K562 (cell line): ENCODE results near the gene ERAS. TPM values are rescaled to one million over a fixed set of nuclear protein-coding genes. Genes with fewer than 3 reads are reported as not detected.

Experiments
- ATAC-seq: fragments of 200-7000 bp; cut with Tn5 transposase; 3 replicates; pipeline ENCODE4 v1.9.1; 2020; ENCODE audit warnings: moderate library complexity
- BruUV-seq: library from RNA; stranded (reverse); fragments of 400-500 nt; replicated peaks from 2 replicates; lab custom pipeline; 2021; lab: Mats Ljungman, UMichigan
- CTCF ChIA-PET: fragments of 300-600 bp; formaldehyde crosslinking; extraction: SDS; loops from one replicate; lab custom pipeline; 2021; ENCODE audit warnings: low intra/inter-chr PET ratio; lab: Yijun Ruan, JAX
- POLR2A ChIA-PET: fragments of 300-600, 350-650 bp; sonication (Branson Sonifier 250); formaldehyde crosslinking; extraction: SDS; loops from one replicate; lab custom pipeline; 2021; ENCODE audit warnings: antibody characterized with exemption, inconsistent platforms; lab: Yijun Ruan, JAX
- DNase-seq, 4 experiments: peaks; one replicate each; pipeline versions ENCODE4 v3.0.0 to v3.0.0-alpha.2; 2011 to 2018; ENCODE audit warnings: low spot score in 3 of 4, mixed read lengths in 3 of 4; ENCODE audit errors: extremely low read depth in 1 of 4
- FAIRE-seq: peaks from 2 replicates; lab custom pipeline; 2011; peaks lifted over from hg19 to GRCh38; lab: Jason Lieb, UNC
- H2AFZ ChIP-seq: 2 replicates; pipeline ENCODE4 v1.6.0; 2011; ENCODE audit warnings: low read depth, low read length, control low read depth, inconsistent platforms
- H3K27ac ChIP-seq: fragments of 200-600 bp; 3 replicates; pipeline ENCODE4 v1.8.0; 2011; ENCODE audit warnings: low read depth, mild to moderate bottlenecking, control low read depth, inconsistent platforms, low read length, moderate library complexity, mixed read lengths; ENCODE audit errors: extremely low read depth
- H3K27me3 ChIP-seq, 2 experiments: fragments of 300-600 bp in 1 of 2; 2 replicates in 1 of 2; 3 replicates in 1 of 2; pipeline versions ENCODE4 v1.6.0 to v1.8.0; 2011; ENCODE audit warnings: inconsistent platforms in 2 of 2, low read length in 2 of 2, mild to moderate bottlenecking in 1 of 2, mixed read lengths in 1 of 2, moderate library complexity in 1 of 2; ENCODE audit not compliant: control insufficient read depth in 2 of 2, insufficient read depth in 2 of 2
- H3K36me3 ChIP-seq: fragments of 300-600 bp; 3 replicates; pipeline ENCODE4 v1.8.0; 2011; ENCODE audit warnings: mild to moderate bottlenecking, low read length, inconsistent platforms; ENCODE audit not compliant: control insufficient read depth, insufficient read depth
- H3K4me1 ChIP-seq, 2 experiments: fragments of 200-600 bp in 1 of 2; replicated peaks in 1 of 2; 2 replicates in 1 of 2; 3 replicates in 1 of 2; pipeline versions ENCODE4 v1.5.1 to v1.8.0; 2011; ENCODE audit warnings: inconsistent platforms in 2 of 2, low read length in 2 of 2, mild to moderate bottlenecking in 1 of 2, mixed read lengths in 1 of 2, moderate library complexity in 1 of 2; ENCODE audit not compliant: control insufficient read depth in 2 of 2, insufficient read depth in 2 of 2
- H3K4me2 ChIP-seq: 2 replicates; pipeline ENCODE4 v1.6.1; 2011; ENCODE audit warnings: low read length, control low read depth, inconsistent platforms, mixed read lengths; ENCODE audit not compliant: insufficient read depth
- H3K4me3 ChIP-seq: fragments of 200-600 bp; sonication (generic), shearing (Covaris generic); 2 replicates; pipeline ENCODE4 v1.5.1; 2016; ENCODE audit warnings: control low read depth, inconsistent platforms
- H3K79me2 ChIP-seq: fragments of 200-600 bp; 3 replicates; pipeline ENCODE4 v1.8.0; 2011; ENCODE audit warnings: low read length, inconsistent platforms; ENCODE audit not compliant: control insufficient read depth, insufficient read depth
- H3K9ac ChIP-seq, 2 experiments: 2 replicates each; pipeline versions ENCODE4 v1.6.0 to v1.6.1; 2011; ENCODE audit warnings: low read depth in 2 of 2, low read length in 2 of 2, control low read depth in 1 of 2, inconsistent platforms in 1 of 2, mild to moderate bottlenecking in 1 of 2, mixed read lengths in 1 of 2; ENCODE audit not compliant: insufficient read depth in 1 of 2
- H3K9me1 ChIP-seq: one replicate; pipeline ENCODE4 v1.6.0; 2011; ENCODE audit warnings: inconsistent platforms, mild to moderate bottlenecking, low read length, moderate library complexity; ENCODE audit not compliant: control insufficient read depth, insufficient read depth
- H3K9me3 ChIP-seq: replicated peaks from 2 replicates; pipeline ENCODE4 v1.5.1; 2011; ENCODE audit warnings: low read depth, low read length, inconsistent platforms; ENCODE audit not compliant: control insufficient read depth, insufficient read depth
- H4K20me1 ChIP-seq: replicated peaks from 2 replicates; pipeline ENCODE4 v1.6.1; 2011; ENCODE audit warnings: low read length, inconsistent platforms, mixed read lengths; ENCODE audit not compliant: control insufficient read depth, insufficient read depth
- CBX2 ChIP-seq: fragments of 200-600 bp; sonication (generic); IDR thresholded peaks from one replicate; pipeline ENCODE4 v1.6.1; 2012; ENCODE audit warnings: mild to moderate bottlenecking, low read length, inconsistent platforms; ENCODE audit not compliant: insufficient read depth, poor library complexity, severe bottlenecking
- E2F3 ChIP-seq: fragments of 250-450 bp; sonication (Bioruptor Pico); IDR thresholded peaks from 2 replicates; pipeline ENCODE4 v1.4.0; 2020; ENCODE audit warnings: mild to moderate bottlenecking
- ELF1 ChIP-seq: fragments of 200-800 bp; sonication (Bioruptor generic); IDR thresholded peaks from 2 replicates; pipeline ENCODE4 v1.6.1; 2016; ENCODE audit warnings: missing genetic modification characterization, missing compliant biosample characterization
- ETV6 ChIP-seq, 3 experiments: fragments of 150-350 bp in 1 of 3; sonication (generic) in 1 of 3; formaldehyde crosslinking in 1 of 3; IDR thresholded peaks; 2 replicates each; pipeline versions ENCODE4 v1.6.1 to v1.8.0; 2014 to 2022; ENCODE audit warnings: borderline replicate concordance in 2 of 3, low read depth in 2 of 3, antibody characterized with exemption in 1 of 3, low read length in 1 of 3, mild to moderate bottlenecking in 1 of 3, missing genetic modification reagents in 1 of 3
- FOXJ2 ChIP-seq: fragments of 200-800 bp; sonication (Bioruptor generic); IDR thresholded peaks from 2 replicates; pipeline ENCODE4 v1.6.1; 2016; ENCODE audit warnings: missing genetic modification characterization, missing compliant biosample characterization
- HDAC3 ChIP-seq: fragments of 450-650 bp; IDR thresholded peaks from 2 replicates; pipeline ENCODE4 v1.6.1; 2018; ENCODE audit warnings: borderline replicate concordance, mild to moderate bottlenecking, moderate library complexity; ENCODE audit not compliant: partially characterized antibody
- MYNN ChIP-seq, 2 experiments: sonication (generic); formaldehyde crosslinking in 1 of 2; IDR thresholded peaks; 2 replicates each; pipeline versions ENCODE4 v1.5.0 to v1.6.1; 2016 to 2020; ENCODE audit warnings: antibody characterized with exemption in 1 of 2, missing genetic modification reagents in 1 of 2
- NFXL1 ChIP-seq: fragments of 450-650 bp; formaldehyde crosslinking; IDR thresholded peaks from 2 replicates; pipeline ENCODE4 v1.4.0; 2021; ENCODE audit warnings: mild to moderate bottlenecking
- SAFB ChIP-seq: fragments of 200-400 bp; formaldehyde crosslinking; IDR thresholded peaks from 2 replicates; pipeline ENCODE4 v1.6.1; 2017; ENCODE audit warnings: low read depth, low read length, borderline replicate concordance
- SMARCA4 ChIP-seq: fragments of 450-650 bp; IDR thresholded peaks from 2 replicates; pipeline ENCODE4 v1.6.1; 2016
- TRIM28 ChIP-seq: fragments of 450-650 bp; IDR thresholded peaks from 2 replicates; pipeline ENCODE4 v1.6.1; 2017
- XRCC5 ChIP-seq: fragments of 200-400 bp; formaldehyde crosslinking; IDR thresholded peaks from 2 replicates; pipeline ENCODE4 v1.6.1; 2017; ENCODE audit warnings: low read depth, mild to moderate bottlenecking, low read length
- ZNF280B ChIP-seq: fragments of 250-450 bp; sonication (Bioruptor Pico); IDR thresholded peaks from 2 replicates; pipeline ENCODE4 v1.5.1; 2021; ENCODE audit warnings: mild to moderate bottlenecking
- ZNF449 ChIP-seq: fragments of 250-450 bp; sonication (Bioruptor Pico); IDR thresholded peaks from 2 replicates; pipeline ENCODE4 v1.8.0; 2022; ENCODE audit warnings: moderate library complexity, mild to moderate bottlenecking, inconsistent platforms
- ZSCAN29 ChIP-seq: fragments of 450-650 bp; IDR thresholded peaks from 2 replicates; pipeline ENCODE4 v1.6.1; 2017
- WGBS: fragments of 100-300 bp; shearing (Covaris generic); methylation state at CpG from one replicate; pipeline ENCODE4 v1.1.6; 2016; ENCODE audit warnings: low coverage, mixed read lengths; ENCODE audit not compliant: insufficient coverage; ENCODE audit errors: missing lambda C conversion rate; 5-methylcytosine and 5-hydroxymethylcytosine counted together
- in situ Hi-C: fragments of 300-500 bp; cut with MboI; formaldehyde crosslinking; loops from 4 replicates; pipeline ENCODE4 v1.15.0; 2018; ENCODE audit warnings: inconsistent platforms, mixed read lengths
- intact Hi-C: fragments of 100-400 bp; cut with micrococcal nuclease; formaldehyde crosslinking; loops from 2 replicates; pipeline ENCODE4 v1.14.2; 2022
- polyA plus RNA-seq, 8 experiments: library from polyadenylated mRNA; depleted of rRNA in 4 of 8; stranded (reverse) in 5 of 8; unstranded in 3 of 8; fragments of >200 nt; fragmentation: Nextera tagmentation in 2 of 8; fragmentation: Illumina TruSeq in 1 of 8; extraction: Ambion mirVana in 2 of 8; extraction: Trizol in 1 of 8; gene quantifications; 2 replicates each; pipeline versions ENCODE4 v1.2.1 to v1.2.3, GENCODE V29; 2011 to 2014; ENCODE audit warnings: inconsistent platforms in 1 of 8, missing spikeins in 1 of 8
- total RNA-seq, 7 experiments: library from RNA; depleted of rRNA in 6 of 7; stranded (reverse); fragments of >200 nt in 6 of 7; fragmentation: Illumina TruSeq in 2 of 7; extraction: Trizol in 2 of 7; gene quantifications; 2 replicates each; pipeline versions ENCODE4 v1.2.1 to v1.2.3, GENCODE V29; 2011 to 2021; ENCODE audit warnings: low replicate concordance in 1 of 7

ERAS gene
- total and polyA plus RNA-seq, 9 of the 15 experiments (the other 6 are each of a cell fraction or from before 2014, with no cell fraction given): 0.07 to 0.12 TPM; not detected in 7

- TF ChIP-seq SAFB: no peak
- no peak for TF ChIP-seq E2F3
- TF ChIP-seq ELF1 (tag): no peak
- no peak for TF ChIP-seq MYNN (IDR thresholded peaks at IDR 0.05)
- no peak for TF ChIP-seq MYNN (CRISPR knock-in tag; IDR thresholded peaks at IDR 0.05)
Observed at GRCh38 chrX:48782216-48782615, 44.1 kb upstream of the ERAS start (continued).

GRCh38 chrX:48782795-48783194 lies 43.5 kb upstream of the ERAS start:
- Histone ChIP-seq H3K9ac (peak overlapping the region; percentile 23 to 43; a peak in 3 of 4 replicates), H3K4me3 (peak overlapping the region; percentile 6; the same call in 1 of the 2 replicates), H3K4me2 (peak overlapping the region; percentile 93), H3K27me3 (no peaks in the 10 kb centered on the region), H3K36me3 (peaks cover 2% of the 10 kb centered on the region; the same call in 1 of the 3 replicates), H3K79me2 (peaks cover 68% of the 10 kb centered on the region), H3K4me1 (peaks cover 48 to 53% of the 10 kb centered on the region in 2 experiments; a peak in 4 of 5 replicates), H3K9me1 (no peaks in the 10 kb centered on the region), H3K9me3 (no peaks in the 10 kb centered on the region), H4K20me1 (no peaks in the 10 kb centered on the region), H2AFZ (peak overlapping the region; percentile 46; the same call in 1 of the 2 replicates), H3K27ac (peak overlapping the region; percentile 75)
- FAIRE-seq: peak; percentile 84
- CTCF ChIA-PET: no interaction called here
- WGBS: 0% methylated on average over 10 of the region's 13 CpGs
- BruUV-seq: no TSS peak
- intact Hi-C loops: no loop called here
- in situ Hi-C loops: no loop called here
- peak; percentile 82 for ATAC-seq
- POLR2A ChIA-PET: interaction anchor here (0.7 to 1.5 kb wide), 2 partner anchors 9 to 11 kb away, joined by 3 to 4 read pairs; no protein-coding TSS in a partner anchor
- DNase-seq: peak; percentile 92 to 96 (median 92)
- TF ChIP-seq FOXJ2 (tag) (no peak), ETV6 (IDR thresholded peaks at IDR 0.05; ENCODE audit: borderline replicate concordance in 1 of 2, low read depth in 2 of 2, low read length in 1 of 2) (0 out of 4 replicates have a peak, but pooled peaks of 1 of the 2 experiments have one; percentile 26), ETV6 (CRISPR knock-in tag; IDR thresholded peaks at IDR 0.05; ENCODE audit: borderline replicate concordance) (no peak), XRCC5 (0 out of 2 replicates have a peak, but pooled peaks have one; percentile 88), CBX2 (no peak), TRIM28 (no peak; the same call in 1 of the 2 replicates), SMARCA4 (peak; percentile 96), ZSCAN29 (no peak), ZNF449 (no peak), ZNF280B (CRISPR knock-in tag) (no peak), HDAC3 (no peak), NFXL1 (CRISPR knock-in tag) (no peak)
